Measurements from ENCODE around the gene COMMD3. TPM values are rescaled to one million over a fixed set of nuclear protein-coding genes. Genes with fewer than 3 reads are reported as not detected.

Gene COMMD3
- total and polyA plus RNA-seq, 2 of the 4 experiments (the other 2 are of a cell fraction): 30.8 to 44.8 TPM

DNA sequence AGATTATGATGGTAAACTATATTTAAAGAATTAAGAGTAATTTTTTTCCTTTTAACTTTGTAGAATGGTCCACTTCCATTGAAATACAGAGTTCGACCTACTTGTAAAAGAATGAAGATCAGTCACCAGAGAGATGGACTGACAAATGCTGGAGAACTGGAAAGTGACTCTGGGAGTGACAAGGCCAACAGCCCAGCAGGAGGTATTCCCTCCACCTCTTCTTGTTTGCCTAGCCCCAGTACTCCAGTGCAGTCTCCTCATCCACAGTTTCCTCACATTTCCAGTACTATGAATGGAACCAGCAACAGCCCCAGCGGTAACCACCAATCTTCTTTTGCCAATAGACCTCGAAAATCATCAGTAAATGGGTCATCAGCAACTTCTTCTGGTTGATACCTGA lies 13.0 kb downstream of the COMMD3 start:
- H2AK5ac ChIP-seq (ENCODE audit: low read depth, low read length): no peak overlapping the region
- H3K23ac ChIP-seq (ENCODE audit: low read depth, low read length): no peak overlapping the region
- no peak overlapping the region for H2BK5ac ChIP-seq (ENCODE audit: low read depth, low read length, poor library complexity, severe bottlenecking)
- H4K8ac ChIP-seq (ENCODE audit: low read depth in 2 of 2, low read length in 2 of 2): no peak overlapping the region
- H3K4me2 ChIP-seq (ENCODE audit: low read depth, low read length): no peak overlapping the region
- no peak overlapping the region for H3K9ac ChIP-seq (ENCODE audit: low read depth, low read length)
- H3K18ac ChIP-seq (ENCODE audit: low read depth, low read length): no peak overlapping the region
- TF ChIP-seq, protein P1, sequence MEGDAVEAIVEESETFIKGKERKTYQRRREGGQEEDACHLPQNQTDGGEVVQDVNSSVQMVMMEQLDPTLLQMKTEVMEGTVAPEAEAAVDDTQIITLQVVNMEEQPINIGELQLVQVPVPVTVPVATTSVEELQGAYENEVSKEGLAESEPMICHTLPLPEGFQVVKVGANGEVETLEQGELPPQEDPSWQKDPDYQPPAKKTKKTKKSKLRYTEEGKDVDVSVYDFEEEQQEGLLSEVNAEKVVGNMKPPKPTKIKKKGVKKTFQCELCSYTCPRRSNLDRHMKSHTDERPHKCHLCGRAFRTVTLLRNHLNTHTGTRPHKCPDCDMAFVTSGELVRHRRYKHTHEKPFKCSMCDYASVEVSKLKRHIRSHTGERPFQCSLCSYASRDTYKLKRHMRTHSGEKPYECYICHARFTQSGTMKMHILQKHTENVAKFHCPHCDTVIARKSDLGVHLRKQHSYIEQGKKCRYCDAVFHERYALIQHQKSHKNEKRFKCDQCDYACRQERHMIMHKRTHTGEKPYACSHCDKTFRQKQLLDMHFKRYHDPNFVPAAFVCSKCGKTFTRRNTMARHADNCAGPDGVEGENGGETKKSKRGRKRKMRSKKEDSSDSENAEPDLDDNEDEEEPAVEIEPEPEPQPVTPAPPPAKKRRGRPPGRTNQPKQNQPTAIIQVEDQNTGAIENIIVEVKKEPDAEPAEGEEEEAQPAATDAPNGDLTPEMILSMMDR (conservative IDR thresholded peaks at IDR 0.05; ENCODE audit: low read depth, low read length): no peak
- TF ChIP-seq RCOR1 (IDR thresholded peaks at IDR 0.05; ENCODE audit: insufficient replicate concordance, low read length) (no peak), CHD1 (IDR thresholded peaks at IDR 0.05; ENCODE audit: low read depth, low read length) (no peak), CEBPB (IDR thresholded peaks at IDR 0.05; ENCODE audit: low read depth, low read length) (no peak), FOS (IDR thresholded peaks at IDR 0.05; ENCODE audit: low read depth, low read length) (no peak), BHLHE40 (IDR thresholded peaks at IDR 0.05; ENCODE audit: low read depth, low read length) (no peak), MXI1 (IDR thresholded peaks at IDR 0.05; ENCODE audit: borderline replicate concordance, low read depth, low read length) (no peak), RFX5 (IDR thresholded peaks at IDR 0.05; ENCODE audit: low read depth, low read length) (no peak), NFE2L2 (IDR thresholded peaks at IDR 0.05; ENCODE audit: low read depth, low read length) (no peak), RAD21 (IDR thresholded peaks at IDR 0.05; ENCODE audit: low read length) (no peak), MAFK (IDR thresholded peaks at IDR 0.05; ENCODE audit: low read depth, low read length) (no peak), SMC3 (IDR thresholded peaks at IDR 0.05; ENCODE audit: low read depth, low read length) (no peak), MAZ (IDR thresholded peaks at IDR 0.05; ENCODE audit: borderline replicate concordance, low read depth, low read length) (no peak)
- TF ChIP-seq, protein P2, sequence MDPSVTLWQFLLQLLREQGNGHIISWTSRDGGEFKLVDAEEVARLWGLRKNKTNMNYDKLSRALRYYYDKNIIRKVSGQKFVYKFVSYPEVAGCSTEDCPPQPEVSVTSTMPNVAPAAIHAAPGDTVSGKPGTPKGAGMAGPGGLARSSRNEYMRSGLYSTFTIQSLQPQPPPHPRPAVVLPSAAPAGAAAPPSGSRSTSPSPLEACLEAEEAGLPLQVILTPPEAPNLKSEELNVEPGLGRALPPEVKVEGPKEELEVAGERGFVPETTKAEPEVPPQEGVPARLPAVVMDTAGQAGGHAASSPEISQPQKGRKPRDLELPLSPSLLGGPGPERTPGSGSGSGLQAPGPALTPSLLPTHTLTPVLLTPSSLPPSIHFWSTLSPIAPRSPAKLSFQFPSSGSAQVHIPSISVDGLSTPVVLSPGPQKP (IDR thresholded peaks at IDR 0.05; ENCODE audit: borderline replicate concordance, low read depth, low read length): no peak
- H2BK120ac ChIP-seq (ENCODE audit: low read depth, low read length): no peak overlapping the region
- H4K5ac ChIP-seq (ENCODE audit: low read depth, low read length): no peak overlapping the region
- POLR2A ChIA-PET (ENCODE audit: unreplicated experiment): no interaction called here
- H2AFZ ChIP-seq (replicated peaks; ENCODE audit: low read length, poor library complexity): no peak overlapping the region
- no peak overlapping the region for H3K27ac ChIP-seq (ENCODE audit: insufficient read depth, low read length)
- no peak overlapping the region for H4K91ac ChIP-seq (ENCODE audit: insufficient read depth, low read depth, low read length)
- in situ Hi-C loops (cut with MboI; ENCODE audit: low sequenced_read_pairs): loop anchor here (10.0 kb wide), 1 partner anchor 496 kb away; no protein-coding TSS in a partner anchor
- no peak overlapping the region for H3K4me3 ChIP-seq (ENCODE audit: insufficient read depth, low read depth, low read length)
- no peak for ATAC-seq (ENCODE audit: low read depth)
- peaks cover 14 to 19% of the 10 kb centered on the region in 2 experiments for H3K79me1 ChIP-seq (ENCODE audit: low read depth in 1 of 2, low read length in 2 of 2)
- no peak overlapping the region for H3K56ac ChIP-seq (ENCODE audit: extremely low read depth, insufficient read depth, low read length)
- WGBS, 2 experiments (ENCODE audit: extremely low coverage in 2 of 2, insufficient read length in 1 of 2): no CpG with 5 or more reads among the region's 3 CpGs
- H2AK9ac ChIP-seq (replicated peaks; ENCODE audit: low read depth, low read length, poor library complexity): no peak overlapping the region
- H2BK20ac ChIP-seq (ENCODE audit: low read depth, low read length): no peak overlapping the region
- H3K27me3 ChIP-seq (ENCODE audit: control insufficient read depth, insufficient read depth, low read length): peaks cover 9% of the 10 kb centered on the region
- H3K4ac ChIP-seq (ENCODE audit: low read depth, low read length): no peak overlapping the region
- H3K4me1 ChIP-seq (ENCODE audit: control insufficient read depth, insufficient read depth, low read length): no peaks in the 10 kb centered on the region; the same call in 1 of the 2 replicates
- CTCF ChIA-PET: no interaction called here
- no TSS peak for BruUV-seq (replicated peaks)
- no peak overlapping the region for H2BK15ac ChIP-seq (ENCODE audit: low read depth, low read length)
- peaks cover 7% of the 10 kb centered on the region for H3K36me3 ChIP-seq (ENCODE audit: control insufficient read depth, insufficient read depth, low read length)
- intact Hi-C loops (cut with micrococcal nuclease): loop anchor here (5.0 to 10.0 kb wide), 3 partner anchors 226 to 817 kb away; no protein-coding TSS in a partner anchor
- H3K9me3 ChIP-seq (ENCODE audit: control insufficient read depth, insufficient read depth, low read length): peaks cover 3% of the 10 kb centered on the region
- H3K14ac ChIP-seq (replicated peaks; ENCODE audit: low read depth, low read length): no peak overlapping the region
- dilution Hi-C loops (cut with HindIII; ENCODE audit: low sequenced_read_pairs, unreplicated experiment): no loop called here
- 0 out of 2 replicates have a peak, but pooled peaks cover 2% of the 10 kb centered on the region for H3K9me1 ChIP-seq (ENCODE audit: insufficient read depth, low read length)
- H4K20me1 ChIP-seq (ENCODE audit: insufficient read depth, low read length): peaks cover 4% of the 10 kb centered on the region; the same call in 1 of the 2 replicates
- DNase-seq: no peak
